GM19239 (cell line): ENCODE data around the gene PEAK1.

Experiments used
- DNase-seq: peaks from one replicate; pipeline ENCODE4 v3.0.0; 2011; ENCODE audit warnings: low spot score; ENCODE audit not compliant: insufficient read length
- FAIRE-seq: peaks from 2 replicates; lab custom pipeline; 2011; peaks lifted over from hg19 to GRCh38; lab: Jason Lieb, UNC

The PEAK1 gene

GRCh38 chr15:77148191-77148590, 271.7 kb downstream of the PEAK1 start:
- no peak for FAIRE-seq
- DNase-seq = no peak

GRCh38 chr15:77145370-77145769, 274.5 kb downstream of the PEAK1 start:
- DNase-seq (no peak), FAIRE-seq (no peak)

- DNase-seq = no peak
- FAIRE-seq = no peak
These were observed 275.3 kb downstream of the PEAK1 start for GRCh38 chr15:77144492-77145070.

GRCh38 chr15:77144026-77144425, 275.9 kb downstream of the PEAK1 start:
- DNase-seq (no peak), FAIRE-seq (no peak)

GRCh38 chr15:77143616-77144015, 276.3 kb downstream of the PEAK1 start:
- FAIRE-seq = no peak
- no peak for DNase-seq

- DNase-seq = no peak
These were observed 276.7 kb downstream of the PEAK1 start for GRCh38 chr15:77143191-77143590.

GRCh38 chr15:77140220-77140619, 279.7 kb downstream of the PEAK1 start:
- DNase-seq (no peak), FAIRE-seq (no peak)

More at GRCh38 chr15:77143191-77143590, 276.7 kb downstream of the PEAK1 start:
- FAIRE-seq = no peak

GRCh38 chr15:77139312-77139711, 280.6 kb downstream of the PEAK1 start:
- no peak for DNase-seq
- FAIRE-seq = no peak

GRCh38 chr15:77138167-77138522, 281.8 kb downstream of the PEAK1 start:
- DNase-seq (no peak), FAIRE-seq (no peak)

- FAIRE-seq (no peak), DNase-seq (no peak)
These were observed 284.7 kb downstream of the PEAK1 start for GRCh38 chr15:77135181-77135580.

GRCh38 chr15:77130315-77130930, 289.5 kb downstream of the PEAK1 start:
- no peak for FAIRE-seq
- DNase-seq = no peak

- DNase-seq (no peak), FAIRE-seq (no peak)
These were observed 292.3 kb downstream of the PEAK1 start for GRCh38 chr15:77127626-77128025.

GRCh38 chr15:77126529-77127326, 293.2 kb downstream of the PEAK1 start:
- FAIRE-seq (no peak), DNase-seq (no peak)

GRCh38 chr15:77123854-77124253, 296.1 kb downstream of the PEAK1 start:
- FAIRE-seq (no peak), DNase-seq (no peak)

GRCh38 chr15:77122576-77122975, 297.3 kb downstream of the PEAK1 start:
- peak; percentile 71 for FAIRE-seq
- no peak for DNase-seq

- DNase-seq = no peak
- no peak for FAIRE-seq
These were observed 298.3 kb downstream of the PEAK1 start for GRCh38 chr15:77121599-77121998.

GRCh38 chr15:77120576-77120975, 299.3 kb downstream of the PEAK1 start:
- no peak for DNase-seq
- FAIRE-seq = no peak

- DNase-seq (no peak), FAIRE-seq (no peak)
These were observed 300.5 kb downstream of the PEAK1 start for GRCh38 chr15:77119446-77119845.

- peak; percentile 35 for DNase-seq
- FAIRE-seq = peak; percentile 87
These were observed 301.0 kb downstream of the PEAK1 start for GRCh38 chr15:77118882-77119321.

GRCh38 chr15:77115179-77115578, 304.7 kb downstream of the PEAK1 start:
- DNase-seq = no peak
- FAIRE-seq = no peak

- FAIRE-seq (no peak), DNase-seq (no peak)
These were observed 306.9 kb downstream of the PEAK1 start for GRCh38 chr15:77112838-77113504.
